Mucosa of rectum (tissue), 2 donors: ENCODE measurements around the gene SCGB1C1.

ENCODE experiments used
- H3K27ac ChIP-seq, 2 donors: one replicate each; pipeline ENCODE4 v1.7.0; 2013; ENCODE audit warnings: inconsistent platforms in 2 of 2, low read depth in 2 of 2, low read length in 2 of 2
- H3K27me3 ChIP-seq, 2 donors: one replicate each; pipeline ENCODE4 v1.7.0; 2013; ENCODE audit warnings: low read length in 2 of 2; ENCODE audit not compliant: control insufficient read depth in 2 of 2, insufficient read depth in 2 of 2
- H3K36me3 ChIP-seq, 2 donors: one replicate each; pipeline ENCODE4 v1.7.0; 2013; ENCODE audit warnings: low read length in 2 of 2; ENCODE audit not compliant: control insufficient read depth in 2 of 2, insufficient read depth in 2 of 2
- H3K4me1 ChIP-seq, 2 donors: one replicate each; pipeline ENCODE4 v1.7.0; 2013; ENCODE audit warnings: low read length in 2 of 2, mild to moderate bottlenecking in 1 of 2; ENCODE audit not compliant: control insufficient read depth in 2 of 2, insufficient read depth in 2 of 2
- H3K4me3 ChIP-seq, 2 donors: one replicate each; pipeline ENCODE4 v1.7.0; 2013; ENCODE audit warnings: low read length in 2 of 2
- H3K9ac ChIP-seq, 2 donors: one replicate each; pipeline ENCODE4 v1.7.0; 2013; ENCODE audit warnings: low read length in 2 of 2, low read depth in 1 of 2, mild to moderate bottlenecking in 1 of 2
- H3K9me3 ChIP-seq, 2 donors: one replicate each; pipeline ENCODE4 v1.7.0; 2013; ENCODE audit warnings: low read length in 2 of 2; ENCODE audit not compliant: control insufficient read depth in 2 of 2
- donor health status: healthy.
- donor health status: Normal muscosa, but diverticular disease.

SCGB1C1 gene

DNA sequence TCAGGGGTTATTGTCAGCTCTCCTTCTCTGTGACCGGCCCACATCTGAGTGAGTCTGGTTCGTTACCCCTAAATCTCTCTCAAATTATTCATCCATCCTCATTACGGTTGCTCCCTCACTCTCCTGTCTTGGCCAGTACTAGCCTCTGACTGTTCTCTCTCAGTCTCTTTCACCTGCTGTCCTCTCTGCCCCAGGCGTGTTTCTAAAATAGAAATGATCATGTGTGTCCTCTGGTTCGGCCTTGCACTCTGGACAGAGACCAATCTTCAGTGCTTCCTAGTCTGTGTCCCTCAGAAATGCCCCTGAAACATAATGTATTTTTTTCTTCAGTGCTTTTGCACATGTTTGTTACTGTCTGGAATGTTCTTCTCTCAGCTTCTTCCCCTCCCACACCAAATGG is 48.8 kb downstream of the SCGB1C1 start:
- Histone ChIP-seq H3K27ac (no peak overlapping the region), H3K4me3 (no peak overlapping the region), H3K36me3 (peaks cover 32 to 45% of the 10 kb centered on the region in 2 donors), H3K4me1 (peaks cover 8 to 11% of the 10 kb centered on the region in 2 donors), H3K9ac (no peak overlapping the region), H3K27me3 (no peaks in the 10 kb centered on the region), H3K9me3 (no peaks in the 10 kb centered on the region)
